ENCODE data around the gene CLIP1. TPM values are rescaled to one million over a fixed set of nuclear protein-coding genes. Genes with fewer than 3 reads are reported as not detected.
"Not testable (repeated sequence)": the region's sequence is repeated elsewhere in the genome, so short reads cannot be mapped to it uniquely, and the experiment has no call there.

Gene CLIP1
- total RNA-seq, 2 experiments from 2014 or later: 32.4 to 33.9 TPM

DNA sequence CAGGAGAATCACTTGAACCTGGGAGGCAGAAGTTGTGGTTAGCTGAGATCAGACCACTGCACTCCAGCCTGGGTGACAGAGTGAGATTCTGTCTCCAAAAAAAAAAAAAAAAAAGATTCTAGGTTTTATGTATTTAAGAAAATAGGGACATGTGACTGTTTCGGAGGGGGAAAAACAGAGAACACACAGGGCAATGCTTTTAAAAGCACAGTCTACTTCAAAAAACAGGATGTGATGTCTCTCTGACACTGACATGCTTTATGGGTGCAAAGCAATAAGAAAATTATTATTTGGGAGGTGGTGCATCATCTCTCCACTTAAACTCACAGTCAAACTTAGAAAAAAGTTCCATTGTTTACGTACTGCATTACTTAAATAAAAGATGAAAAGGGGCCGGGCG is 28.7 kb downstream of the CLIP1 start:
- Mint-ChIP-seq H3K4me3 (no peak overlapping the region), H3K27ac (no peak overlapping the region), H3K36me3 (peaks cover 3% of the 10 kb centered on the region), H3K9me3 (no peaks in the 10 kb centered on the region), H3K27me3 (no peaks in the 10 kb centered on the region), H3K4me1 (peaks cover 20% of the 10 kb centered on the region)
- no peak for DNase-seq

DNA sequence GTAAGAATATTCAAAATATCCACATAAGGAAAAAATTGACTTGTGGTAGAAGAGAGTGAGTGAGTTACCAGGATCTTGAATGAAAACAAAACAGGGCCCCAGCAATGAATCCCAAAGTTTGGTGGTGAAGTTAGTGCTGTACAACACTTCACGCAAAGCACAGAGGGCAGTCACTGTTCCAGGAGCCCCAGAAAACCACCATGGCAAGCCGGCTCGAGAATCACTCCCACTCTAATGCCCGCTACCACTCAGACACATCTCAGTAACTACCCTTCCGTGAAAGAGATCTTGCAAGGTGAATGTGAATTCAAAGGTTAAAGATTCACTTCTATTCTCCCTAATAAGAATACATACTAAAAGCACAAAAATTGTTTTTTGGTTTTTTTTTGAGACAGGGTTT is 30.1 kb downstream of the CLIP1 start:
- no peaks in the 10 kb centered on the region for H3K27me3 Mint-ChIP-seq
- H3K36me3 Mint-ChIP-seq: peaks cover 1% of the 10 kb centered on the region
- no peak for DNase-seq
- H3K27ac Mint-ChIP-seq: no peak overlapping the region
- H3K4me3 Mint-ChIP-seq: no peak overlapping the region
- no peaks in the 10 kb centered on the region for H3K9me3 Mint-ChIP-seq
- peaks cover 20% of the 10 kb centered on the region for H3K4me1 Mint-ChIP-seq

DNA sequence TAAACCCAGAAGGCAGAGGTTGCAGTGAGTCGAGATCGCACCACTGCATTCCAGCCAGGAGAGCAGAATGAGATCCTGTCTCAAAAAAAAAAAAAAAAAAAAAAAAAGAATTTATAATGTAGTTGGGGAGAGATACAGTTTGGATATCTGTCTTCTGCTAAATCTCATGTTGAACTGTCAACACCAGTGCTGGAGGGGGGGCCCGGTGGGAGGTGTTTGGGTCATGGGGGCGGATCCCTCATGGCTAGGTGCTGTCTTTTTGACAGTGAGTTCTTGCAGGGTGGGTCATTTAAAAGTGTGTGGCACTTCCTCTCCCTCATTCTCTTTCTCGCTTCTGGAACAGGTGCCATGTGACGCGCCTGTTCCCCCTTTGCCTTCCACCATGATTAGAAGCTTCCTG is 32.8 kb downstream of the CLIP1 start:
- Mint-ChIP-seq H3K36me3 (no peaks in the 10 kb centered on the region), H3K4me3 (no peak overlapping the region), H3K9me3 (no peaks in the 10 kb centered on the region), H3K27ac (no peak overlapping the region), H3K27me3 (no peaks in the 10 kb centered on the region), H3K4me1 (peaks cover 13% of the 10 kb centered on the region)
- no peak for DNase-seq

DNA sequence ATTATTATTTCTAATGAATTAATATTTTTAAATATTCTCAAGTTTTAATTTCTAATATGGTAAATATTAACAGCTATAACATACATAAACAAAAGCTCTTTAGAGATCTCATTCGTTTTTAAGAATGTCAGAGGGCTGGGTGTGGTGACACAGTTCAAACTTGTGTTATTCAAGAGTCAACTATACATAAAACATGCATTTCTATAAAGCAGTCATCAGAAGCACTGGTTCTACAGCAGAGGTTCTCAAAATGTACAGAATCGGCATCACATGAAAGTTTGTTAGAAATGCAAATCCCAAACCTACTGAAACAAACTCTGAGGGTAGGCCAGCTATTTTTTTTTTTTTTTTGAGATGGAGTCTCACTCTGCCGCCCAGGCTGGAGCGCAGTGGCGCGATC is 34.6 kb downstream of the CLIP1 start:
- Mint-ChIP-seq H3K4me3 (no peak overlapping the region), H3K27ac (no peak overlapping the region), H3K36me3 (no peaks in the 10 kb centered on the region), H3K27me3 (no peaks in the 10 kb centered on the region), H3K9me3 (no peaks in the 10 kb centered on the region), H3K4me1 (peaks cover 5% of the 10 kb centered on the region)
- no peak for DNase-seq

DNA sequence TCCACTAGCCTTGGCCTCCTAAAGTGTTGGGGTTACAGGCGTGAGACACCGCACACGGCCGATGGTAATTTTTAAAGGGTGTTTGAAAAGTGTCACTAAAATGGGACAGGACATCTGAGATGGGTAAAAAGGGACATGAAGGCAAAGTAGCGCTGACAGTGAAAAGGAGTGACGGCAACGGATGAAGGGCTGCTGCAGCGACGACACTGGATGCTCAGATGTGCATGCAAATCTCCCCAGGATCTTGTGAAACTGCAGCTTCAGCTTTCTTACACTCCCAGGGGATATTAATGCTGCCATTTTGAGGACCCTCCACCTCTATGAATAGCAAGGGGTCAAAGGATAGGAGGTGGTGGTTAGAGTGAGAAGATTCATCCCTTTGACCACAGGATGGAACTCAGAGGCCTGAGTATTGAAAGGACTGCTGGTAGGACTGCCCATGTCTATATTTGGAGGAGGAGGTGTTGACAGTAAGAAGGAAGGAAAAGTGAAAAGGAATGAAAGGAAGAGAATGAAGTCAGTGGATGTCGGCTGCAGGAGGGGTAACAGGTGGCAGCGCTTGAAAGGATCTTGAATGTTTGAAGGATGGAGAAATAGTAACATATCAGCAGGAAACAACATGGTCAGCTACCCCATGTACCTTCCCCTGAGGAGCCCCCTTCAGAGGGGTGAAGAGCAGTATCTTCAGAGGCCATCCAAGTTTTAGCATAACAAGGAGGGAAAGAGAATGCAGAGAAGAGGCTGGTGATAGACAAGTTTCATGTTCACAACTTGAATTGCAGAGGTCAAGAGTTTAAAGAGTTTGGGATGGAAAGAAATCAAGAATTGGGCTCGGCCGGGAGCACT is 37.1 kb downstream of the CLIP1 start:
- H3K4me1 Mint-ChIP-seq: peaks cover 8% of the 10 kb centered on the region
- H3K4me3 Mint-ChIP-seq: no peak overlapping the region
- no peaks in the 10 kb centered on the region for H3K27me3 Mint-ChIP-seq
- H3K9me3 Mint-ChIP-seq: no peaks in the 10 kb centered on the region
- DNase-seq: no peak
- H3K36me3 Mint-ChIP-seq: no peaks in the 10 kb centered on the region
- no peak overlapping the region for H3K27ac Mint-ChIP-seq

DNA sequence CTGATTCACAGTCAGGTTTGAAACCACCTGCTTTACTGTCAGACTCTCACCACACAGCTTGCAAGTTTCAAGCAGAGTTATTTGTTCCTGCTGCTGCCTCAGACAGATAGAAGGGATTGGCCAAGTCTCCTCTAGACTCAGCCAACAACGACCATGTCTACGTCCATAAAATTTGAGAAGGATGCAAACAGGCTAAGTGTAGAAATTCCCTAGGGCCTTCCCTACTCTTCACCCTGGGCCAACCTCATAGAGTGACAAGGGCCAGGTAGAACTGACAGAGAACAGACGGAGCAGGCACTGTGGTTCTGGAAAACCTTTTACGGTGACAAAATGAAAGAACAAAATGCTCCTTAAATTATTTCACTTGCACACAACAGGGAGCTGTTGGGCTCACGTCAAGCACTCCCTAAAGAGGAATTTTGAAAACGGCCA is 39.5 kb downstream of the CLIP1 start:
- Mint-ChIP-seq H3K4me3 (no peak overlapping the region), H3K9me3 (no peaks in the 10 kb centered on the region), H3K27me3 (no peaks in the 10 kb centered on the region), H3K27ac (no peak overlapping the region), H3K36me3 (peaks cover 2% of the 10 kb centered on the region), H3K4me1 (peaks cover 8% of the 10 kb centered on the region)
- no peak for DNase-seq

GRCh38 chr12:122381021-122381420 is 41.4 kb downstream of the CLIP1 start:
- Mint-ChIP-seq H3K9me3 (no peaks in the 10 kb centered on the region), H3K36me3 (peaks cover 2% of the 10 kb centered on the region)

GRCh38 chr12:122376751-122377150 is 45.7 kb downstream of the CLIP1 start:
- H3K36me3 Mint-ChIP-seq, H3K9me3 Mint-ChIP-seq, H3K27ac Mint-ChIP-seq, H3K4me3 Mint-ChIP-seq, DNase-seq, H3K27me3 Mint-ChIP-seq, H3K4me1 Mint-ChIP-seq: not testable (repeated sequence)

More at GRCh38 chr12:122381021-122381420, 41.4 kb downstream of the CLIP1 start:
- no peak overlapping the region for H3K27ac Mint-ChIP-seq
- DNase-seq: no peak
- no peaks in the 10 kb centered on the region for H3K27me3 Mint-ChIP-seq
- no peak overlapping the region for H3K4me3 Mint-ChIP-seq
- H3K4me1 Mint-ChIP-seq: peaks cover 6% of the 10 kb centered on the region

- Mint-ChIP-seq H3K4me3 (no peak overlapping the region), H3K27ac (no peak overlapping the region), H3K27me3 (no peaks in the 10 kb centered on the region), H3K4me1 (peaks cover 5% of the 10 kb centered on the region), H3K36me3 (peaks cover 10% of the 10 kb centered on the region), H3K9me3 (no peaks in the 10 kb centered on the region)
- DNase-seq: no peak
Measured at GRCh38 chr12:122374707-122375106, 47.8 kb downstream of the CLIP1 start.

DNA sequence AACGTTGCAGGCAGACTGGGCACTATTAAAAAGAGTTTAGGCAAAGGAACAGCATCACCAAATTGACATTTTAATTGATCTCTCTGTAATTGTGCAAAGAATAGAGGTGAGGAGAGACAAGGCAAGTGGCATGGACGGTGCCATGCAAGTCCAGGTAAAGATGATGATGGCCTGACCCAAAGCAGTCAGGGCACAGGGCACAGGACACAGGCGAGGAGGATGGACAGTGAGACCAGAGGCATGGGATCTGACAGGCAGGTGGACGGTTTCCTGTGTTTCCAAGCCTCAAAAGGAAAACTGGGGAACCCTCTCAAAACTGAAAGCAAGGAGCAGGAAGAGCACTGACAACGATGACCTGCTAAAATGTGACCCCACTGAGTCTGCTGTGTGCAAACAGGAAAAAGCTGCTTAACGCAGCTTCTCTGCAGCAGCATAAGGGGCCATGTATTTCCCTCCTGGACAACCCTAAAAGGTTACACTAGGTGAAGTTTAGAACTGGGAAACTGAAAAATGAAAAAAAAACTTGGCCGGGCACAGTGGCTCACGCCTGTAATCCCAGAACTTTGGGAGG is 50.9 kb downstream of the CLIP1 start:
- H3K36me3 Mint-ChIP-seq: peaks cover 13% of the 10 kb centered on the region
- peaks cover 13% of the 10 kb centered on the region for H3K4me1 Mint-ChIP-seq
- H3K4me3 Mint-ChIP-seq: no peak overlapping the region
- H3K27ac Mint-ChIP-seq: no peak overlapping the region
- no peak for DNase-seq
- H3K27me3 Mint-ChIP-seq: no peaks in the 10 kb centered on the region
- H3K9me3 Mint-ChIP-seq: no peaks in the 10 kb centered on the region

- H3K36me3 Mint-ChIP-seq: peaks cover 13% of the 10 kb centered on the region
- peaks cover 16% of the 10 kb centered on the region for H3K4me1 Mint-ChIP-seq
- no peak overlapping the region for H3K27ac Mint-ChIP-seq
- no peaks in the 10 kb centered on the region for H3K9me3 Mint-ChIP-seq
- H3K4me3 Mint-ChIP-seq: no peak overlapping the region
- no peaks in the 10 kb centered on the region for H3K27me3 Mint-ChIP-seq
- no peak for DNase-seq
Measured at GRCh38 chr12:122368361-122369073, 54.0 kb downstream of the CLIP1 start.

DNA sequence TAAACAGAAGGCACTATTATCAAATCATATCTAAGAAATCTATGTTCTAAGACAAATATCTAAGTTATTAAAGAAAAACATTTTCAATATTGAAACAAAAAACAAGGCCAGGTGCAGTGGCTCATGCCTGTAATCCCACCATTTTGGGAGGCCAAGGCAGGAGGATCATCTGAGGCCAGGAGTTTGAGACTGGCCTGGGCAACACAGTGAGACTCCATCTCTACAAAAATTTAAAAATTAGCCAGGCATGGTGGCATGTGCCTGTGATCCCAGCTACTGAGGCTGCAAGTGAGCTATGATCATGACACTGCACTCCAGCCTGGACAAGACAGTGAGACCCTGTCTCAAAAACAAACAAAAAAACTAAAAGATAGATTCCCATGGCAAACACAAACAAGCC is 54.8 kb downstream of the CLIP1 start:
- H3K27ac Mint-ChIP-seq, H3K9me3 Mint-ChIP-seq, H3K27me3 Mint-ChIP-seq, DNase-seq, H3K4me3 Mint-ChIP-seq: not testable (repeated sequence)
- Mint-ChIP-seq H3K4me1 (peaks cover 15% of the 10 kb centered on the region), H3K36me3 (peaks cover 12% of the 10 kb centered on the region)

- Mint-ChIP-seq H3K9me3 (no peaks in the 10 kb centered on the region), H3K27ac (peak overlapping the region; percentile 84), H3K4me1 (peaks cover 14% of the 10 kb centered on the region), H3K4me3 (no peak overlapping the region), H3K36me3 (peaks cover 10% of the 10 kb centered on the region), H3K27me3 (no peaks in the 10 kb centered on the region)
- DNase-seq: no peak
Measured at GRCh38 chr12:122366685-122367475, 55.6 kb downstream of the CLIP1 start.

DNA sequence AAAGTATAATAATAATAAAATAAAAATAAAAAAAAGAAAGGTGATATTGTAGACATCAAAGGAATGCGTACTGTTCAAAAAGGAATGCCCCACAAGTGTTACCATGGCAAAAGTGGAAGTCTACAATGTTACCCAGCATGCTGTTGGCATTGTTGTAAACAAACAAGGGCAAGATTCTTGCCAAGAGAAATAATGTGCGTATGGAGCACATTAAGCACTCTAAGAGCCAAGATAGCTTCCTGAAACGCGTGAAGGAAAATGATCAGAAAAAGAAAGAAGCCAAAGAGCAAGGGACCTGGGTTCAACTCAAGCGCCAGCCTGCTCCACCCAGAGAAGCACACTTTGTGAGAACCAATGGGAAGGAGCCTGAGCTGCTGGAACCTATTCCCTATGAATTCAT is 57.2 kb downstream of the CLIP1 start:
- H3K36me3 Mint-ChIP-seq, H3K27ac Mint-ChIP-seq, DNase-seq, H3K4me3 Mint-ChIP-seq, H3K27me3 Mint-ChIP-seq, H3K9me3 Mint-ChIP-seq: not testable (repeated sequence)
- H3K4me1 Mint-ChIP-seq: peaks cover 10% of the 10 kb centered on the region

GRCh38 chr12:122363782-122364181 is 58.7 kb downstream of the CLIP1 start:
- H3K36me3 Mint-ChIP-seq: peaks cover 9% of the 10 kb centered on the region
- H3K4me1 Mint-ChIP-seq: peaks cover 9% of the 10 kb centered on the region
- no peak overlapping the region for H3K4me3 Mint-ChIP-seq
- DNase-seq: no peak
- no peaks in the 10 kb centered on the region for H3K27me3 Mint-ChIP-seq
- H3K9me3 Mint-ChIP-seq: no peaks in the 10 kb centered on the region
- H3K27ac Mint-ChIP-seq: no peak overlapping the region

All from activated naive CD8-positive, alpha-beta T cell treated with anti-CD3 and anti-CD28 coated beads for 36 hours (primary cell).